Measurements from ENCODE around the gene AFAP1L2.
A peak's percentile ranks its signal among the peaks of the same experiment; 100 is the strongest.

Gene AFAP1L2

GRCh38 chr10:114313866-114314265, 90.4 kb downstream of the AFAP1L2 start:
- Mint-ChIP-seq H3K4me3 (no peak overlapping the region), H3K4me1 (ENCODE audit: low read depth) (no peaks in the 10 kb centered on the region), H3K9me3 (no peaks in the 10 kb centered on the region), H3K27me3 (no peaks in the 10 kb centered on the region), H3K27ac (no peak overlapping the region), H3K36me3 (ENCODE audit: low read depth) (no peaks in the 10 kb centered on the region)
- DNase-seq = no peak

- Mint-ChIP-seq H3K4me1 (ENCODE audit: low read depth) (no peaks in the 10 kb centered on the region), H3K27me3 (no peaks in the 10 kb centered on the region), H3K36me3 (ENCODE audit: low read depth) (no peaks in the 10 kb centered on the region), H3K9me3 (no peaks in the 10 kb centered on the region), H3K27ac (no peak overlapping the region), H3K4me3 (no peak overlapping the region)
- DNase-seq = no peak
Observed at GRCh38 chr10:114313139-114313538, 91.2 kb downstream of the AFAP1L2 start.

GRCh38 chr10:114311496-114312209, 92.6 kb downstream of the AFAP1L2 start:
- no peak for DNase-seq

GRCh38 chr10:114311023-114311422, 93.3 kb downstream of the AFAP1L2 start:
- Mint-ChIP-seq H3K27me3 (no peaks in the 10 kb centered on the region), H3K9me3 (no peaks in the 10 kb centered on the region), H3K4me3 (no peak overlapping the region), H3K4me1 (ENCODE audit: low read depth) (peaks cover 2% of the 10 kb centered on the region), H3K27ac (no peak overlapping the region), H3K36me3 (ENCODE audit: low read depth) (no peaks in the 10 kb centered on the region)
- DNase-seq = no peak

More at GRCh38 chr10:114311496-114312209, 92.6 kb downstream of the AFAP1L2 start:
- Mint-ChIP-seq H3K27me3 (no peaks in the 10 kb centered on the region), H3K27ac (no peak overlapping the region), H3K9me3 (no peaks in the 10 kb centered on the region), H3K4me1 (ENCODE audit: low read depth) (peaks cover 2% of the 10 kb centered on the region), H3K4me3 (no peak overlapping the region), H3K36me3 (ENCODE audit: low read depth) (no peaks in the 10 kb centered on the region)

- Mint-ChIP-seq H3K27ac (no peak overlapping the region), H3K4me1 (ENCODE audit: low read depth) (peaks cover 2% of the 10 kb centered on the region), H3K36me3 (ENCODE audit: low read depth) (no peaks in the 10 kb centered on the region), H3K4me3 (no peak overlapping the region), H3K9me3 (no peaks in the 10 kb centered on the region), H3K27me3 (no peaks in the 10 kb centered on the region)
- no peak for DNase-seq
Observed at GRCh38 chr10:114310346-114310745, 94.0 kb downstream of the AFAP1L2 start.

GRCh38 chr10:114309364-114309651, 95.0 kb downstream of the AFAP1L2 start:
- H3K36me3 Mint-ChIP-seq (ENCODE audit: low read depth) = no peaks in the 10 kb centered on the region
- H3K27ac Mint-ChIP-seq = no peak overlapping the region
- H3K4me1 Mint-ChIP-seq (ENCODE audit: low read depth) = peaks cover 6% of the 10 kb centered on the region
- no peak overlapping the region for H3K4me3 Mint-ChIP-seq
- H3K9me3 Mint-ChIP-seq = no peaks in the 10 kb centered on the region
- no peaks in the 10 kb centered on the region for H3K27me3 Mint-ChIP-seq
- no peak for DNase-seq

- DNase-seq = no peak
- H3K27me3 Mint-ChIP-seq = no peaks in the 10 kb centered on the region
- no peak overlapping the region for H3K4me3 Mint-ChIP-seq
- no peaks in the 10 kb centered on the region for H3K9me3 Mint-ChIP-seq
- no peak overlapping the region for H3K27ac Mint-ChIP-seq
- no peaks in the 10 kb centered on the region for H3K36me3 Mint-ChIP-seq (ENCODE audit: low read depth)
- peaks cover 12% of the 10 kb centered on the region for H3K4me1 Mint-ChIP-seq (ENCODE audit: low read depth)
Observed at GRCh38 chr10:114308531-114309363, 95.6 kb downstream of the AFAP1L2 start.

- Mint-ChIP-seq H3K4me1 (ENCODE audit: low read depth) (peaks cover 14% of the 10 kb centered on the region), H3K4me3 (no peak overlapping the region), H3K27ac (no peak overlapping the region), H3K27me3 (no peaks in the 10 kb centered on the region), H3K36me3 (ENCODE audit: low read depth) (no peaks in the 10 kb centered on the region), H3K9me3 (no peaks in the 10 kb centered on the region)
- no peak for DNase-seq
Observed at GRCh38 chr10:114307731-114308130, 96.6 kb downstream of the AFAP1L2 start.

- H3K4me1 Mint-ChIP-seq (ENCODE audit: low read depth) = peaks cover 14% of the 10 kb centered on the region
- no peaks in the 10 kb centered on the region for H3K9me3 Mint-ChIP-seq
- no peak overlapping the region for H3K27ac Mint-ChIP-seq
- no peaks in the 10 kb centered on the region for H3K27me3 Mint-ChIP-seq
- DNase-seq = no peak
- no peaks in the 10 kb centered on the region for H3K36me3 Mint-ChIP-seq (ENCODE audit: low read depth)
- no peak overlapping the region for H3K4me3 Mint-ChIP-seq
Observed at GRCh38 chr10:114306116-114306973, 98.0 kb downstream of the AFAP1L2 start.

GRCh38 chr10:114305521-114305925, 98.8 kb downstream of the AFAP1L2 start:
- peaks cover 2% of the 10 kb centered on the region for H3K36me3 Mint-ChIP-seq (ENCODE audit: low read depth)
- H3K4me1 Mint-ChIP-seq (ENCODE audit: low read depth) = peaks cover 14% of the 10 kb centered on the region
- DNase-seq = no peak
- no peaks in the 10 kb centered on the region for H3K9me3 Mint-ChIP-seq
- no peak overlapping the region for H3K27ac Mint-ChIP-seq
- no peaks in the 10 kb centered on the region for H3K27me3 Mint-ChIP-seq
- no peak overlapping the region for H3K4me3 Mint-ChIP-seq

GRCh38 chr10:114304571-114305421, 99.5 kb downstream of the AFAP1L2 start:
- peak; percentile 74 for DNase-seq
- Mint-ChIP-seq H3K27ac (no peak overlapping the region), H3K4me3 (peak overlapping the region; percentile 75), H3K9me3 (no peaks in the 10 kb centered on the region), H3K4me1 (ENCODE audit: low read depth) (peaks cover 14% of the 10 kb centered on the region), H3K36me3 (ENCODE audit: low read depth) (peaks cover 10% of the 10 kb centered on the region), H3K27me3 (no peaks in the 10 kb centered on the region)

GRCh38 chr10:114304017-114304570, 100.2 kb downstream of the AFAP1L2 start:
- Mint-ChIP-seq H3K36me3 (ENCODE audit: low read depth) (peaks cover 15% of the 10 kb centered on the region), H3K27ac (peak overlapping the region; percentile 66), H3K27me3 (no peaks in the 10 kb centered on the region), H3K9me3 (no peaks in the 10 kb centered on the region), H3K4me1 (ENCODE audit: low read depth) (peaks cover 14% of the 10 kb centered on the region), H3K4me3 (peak overlapping the region; percentile 75)
- peak; percentile 79 for DNase-seq

GRCh38 chr10:114303556-114303955, 100.7 kb downstream of the AFAP1L2 start:
- Mint-ChIP-seq H3K27me3 (no peaks in the 10 kb centered on the region), H3K4me3 (peak overlapping the region; percentile 75), H3K27ac (no peak overlapping the region), H3K4me1 (ENCODE audit: low read depth) (peaks cover 14% of the 10 kb centered on the region), H3K9me3 (no peaks in the 10 kb centered on the region), H3K36me3 (ENCODE audit: low read depth) (peaks cover 19% of the 10 kb centered on the region)
- no peak for DNase-seq

All from activated T-cell treated with anti-CD3 and anti-CD28 coated beads, Interleukin-2, amount 50 U/mL, for 24 hours (primary cell).